HFFc6 (cell line): Measurements from ENCODE around the gene ANTXR2. TPM values are rescaled to one million over a fixed set of nuclear protein-coding genes. Genes with fewer than 3 reads are reported as not detected.

Experiments used
- DNase-seq: peaks from one replicate; pipeline ENCODE4 v3.0.0-alpha.2; 2018
- H3K27ac Mint-ChIP-seq: 2 replicates; pipeline ENCODE4 v1.8.0; 2020; ENCODE audit warnings: mild to moderate bottlenecking, mixed read lengths
- H3K27me3 Mint-ChIP-seq: 2 replicates; pipeline ENCODE4 v1.8.0; 2021; ENCODE audit warnings: mild to moderate bottlenecking, moderate library complexity, mixed read lengths; ENCODE audit not compliant: insufficient read depth
- H3K36me3 Mint-ChIP-seq: 2 replicates; pipeline ENCODE4 v1.8.0; 2021; ENCODE audit warnings: low read depth, mixed read lengths
- H3K4me1 Mint-ChIP-seq: 2 replicates; pipeline ENCODE4 v1.8.0; 2020; ENCODE audit warnings: low read depth, mixed read lengths
- H3K4me3 Mint-ChIP-seq: 2 replicates; pipeline ENCODE4 v1.8.0; 2020; ENCODE audit warnings: mild to moderate bottlenecking, moderate library complexity, mixed read lengths
- H3K9me3 Mint-ChIP-seq: 2 replicates; pipeline ENCODE4 v1.8.0; 2020; ENCODE audit warnings: mild to moderate bottlenecking, mixed read lengths
- total RNA-seq, 6 experiments: library from RNA; stranded (reverse); fragmentation: NEBNext Ultra II Directional; extraction: Animal tissue kit (Norgen Biotek cat#: 25700); gene quantifications; 2 replicates in 1 of 6; 3 replicates in 5 of 6; pipeline ENCODE4 v1.2.3, GENCODE V29; 2021
- TF ChIP-seq, protein P1 (sequence below): fragments of 200-600 bp; sonication (generic); IDR thresholded peaks from 2 replicates; pipeline ENCODE4 v1.5.0; 2021; ENCODE audit warnings: antibody characterized with exemption, mild to moderate bottlenecking

ANTXR2 gene
- total RNA-seq, 6 experiments from 2014 or later: 137 to 198 (median 144) TPM

- Mint-ChIP-seq H3K27me3 (no peaks in the 10 kb centered on the region), H3K27ac (no peak overlapping the region; the same call in 1 of the 2 replicates), H3K4me3 (no peak overlapping the region), H3K4me1 (peaks cover 18% of the 10 kb centered on the region; the same call in 1 of the 2 replicates), H3K36me3 (peaks cover 6% of the 10 kb centered on the region; the same call in 1 of the 2 replicates), H3K9me3 (no peaks in the 10 kb centered on the region)
- DNase-seq: no peak
- TF ChIP-seq, protein P1, sequence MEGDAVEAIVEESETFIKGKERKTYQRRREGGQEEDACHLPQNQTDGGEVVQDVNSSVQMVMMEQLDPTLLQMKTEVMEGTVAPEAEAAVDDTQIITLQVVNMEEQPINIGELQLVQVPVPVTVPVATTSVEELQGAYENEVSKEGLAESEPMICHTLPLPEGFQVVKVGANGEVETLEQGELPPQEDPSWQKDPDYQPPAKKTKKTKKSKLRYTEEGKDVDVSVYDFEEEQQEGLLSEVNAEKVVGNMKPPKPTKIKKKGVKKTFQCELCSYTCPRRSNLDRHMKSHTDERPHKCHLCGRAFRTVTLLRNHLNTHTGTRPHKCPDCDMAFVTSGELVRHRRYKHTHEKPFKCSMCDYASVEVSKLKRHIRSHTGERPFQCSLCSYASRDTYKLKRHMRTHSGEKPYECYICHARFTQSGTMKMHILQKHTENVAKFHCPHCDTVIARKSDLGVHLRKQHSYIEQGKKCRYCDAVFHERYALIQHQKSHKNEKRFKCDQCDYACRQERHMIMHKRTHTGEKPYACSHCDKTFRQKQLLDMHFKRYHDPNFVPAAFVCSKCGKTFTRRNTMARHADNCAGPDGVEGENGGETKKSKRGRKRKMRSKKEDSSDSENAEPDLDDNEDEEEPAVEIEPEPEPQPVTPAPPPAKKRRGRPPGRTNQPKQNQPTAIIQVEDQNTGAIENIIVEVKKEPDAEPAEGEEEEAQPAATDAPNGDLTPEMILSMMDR: no peak
These were observed 145.1 kb downstream of the ANTXR2 start for GRCh38 chr4:79927931-79928330.

- H3K36me3 Mint-ChIP-seq: peaks cover 7% of the 10 kb centered on the region; the same call in 1 of the 2 replicates
- H3K9me3 Mint-ChIP-seq: no peaks in the 10 kb centered on the region
- H3K27me3 Mint-ChIP-seq: no peaks in the 10 kb centered on the region
- no peak for DNase-seq
- H3K4me1 Mint-ChIP-seq: peaks cover 17% of the 10 kb centered on the region
- H3K27ac Mint-ChIP-seq: peak overlapping the region; percentile 36; the same call in 1 of the 2 replicates
- TF ChIP-seq, protein P1: no peak
- H3K4me3 Mint-ChIP-seq: no peak overlapping the region
These were observed 149.7 kb downstream of the ANTXR2 start for GRCh38 chr4:79923281-79923680.

GRCh38 chr4:79922011-79922410 is 151.0 kb downstream of the ANTXR2 start:
- Mint-ChIP-seq H3K4me1 (peaks cover 28% of the 10 kb centered on the region), H3K36me3 (peaks cover 7% of the 10 kb centered on the region; the same call in 1 of the 2 replicates), H3K4me3 (no peak overlapping the region), H3K9me3 (no peaks in the 10 kb centered on the region), H3K27ac (no peak overlapping the region), H3K27me3 (no peaks in the 10 kb centered on the region)
- DNase-seq: no peak
- TF ChIP-seq, protein P1: no peak

DNA sequence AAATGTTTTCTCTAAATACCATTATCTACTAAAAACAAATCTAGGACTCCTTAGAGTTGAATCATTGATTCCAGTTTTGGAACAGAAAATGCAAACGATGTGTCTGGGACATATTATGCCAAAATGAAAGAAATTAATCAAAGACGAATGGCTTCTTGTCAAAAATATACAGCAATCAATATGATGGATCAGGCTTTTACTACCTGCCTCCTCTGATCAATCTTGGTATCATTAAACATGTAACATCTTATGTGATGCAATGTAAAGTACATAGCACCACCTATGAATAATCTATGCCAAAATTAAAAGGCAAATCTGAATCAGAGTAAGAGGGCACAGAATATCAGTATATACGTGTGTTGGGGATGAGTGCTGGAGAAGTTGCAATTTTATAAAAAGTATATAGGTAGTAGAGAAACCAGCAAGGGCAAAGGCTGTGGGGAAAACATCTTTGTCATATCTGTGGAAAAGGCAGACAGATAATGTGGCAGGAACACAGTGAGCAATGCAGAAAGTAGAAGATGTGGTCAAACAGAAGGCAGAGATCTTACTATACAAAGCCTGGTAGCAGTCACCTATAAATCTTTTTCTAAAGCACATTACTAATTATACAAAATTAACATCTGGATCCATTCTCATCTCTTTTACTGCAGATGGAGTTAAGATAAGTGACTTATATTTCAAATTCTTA is 152.7 kb downstream of the ANTXR2 start:
- Mint-ChIP-seq H3K4me1 (peaks cover 31% of the 10 kb centered on the region), H3K27me3 (no peaks in the 10 kb centered on the region), H3K4me3 (no peak overlapping the region), H3K36me3 (peaks cover 7% of the 10 kb centered on the region; the same call in 1 of the 2 replicates), H3K9me3 (no peaks in the 10 kb centered on the region), H3K27ac (no peak overlapping the region)
- DNase-seq: no peak
- TF ChIP-seq, protein P1: no peak

- H3K4me1 Mint-ChIP-seq: peaks cover 51% of the 10 kb centered on the region
- no peaks in the 10 kb centered on the region for H3K27me3 Mint-ChIP-seq
- TF ChIP-seq, protein P1: no peak
- H3K9me3 Mint-ChIP-seq: no peaks in the 10 kb centered on the region
- no peak for DNase-seq
- peaks cover 4% of the 10 kb centered on the region; the same call in 1 of the 2 replicates for H3K36me3 Mint-ChIP-seq
- no peak overlapping the region for H3K4me3 Mint-ChIP-seq
- peak overlapping the region; percentile 56; the same call in 1 of the 2 replicates for H3K27ac Mint-ChIP-seq
These were observed 154.7 kb downstream of the ANTXR2 start for GRCh38 chr4:79918292-79918691.
